Astrocyte (in vitro differentiated cells and primary cell): ENCODE measurements around the gene VAV1.

Source experiments
- CTCF ChIP-seq: IDR thresholded peaks from 2 replicates; pipeline ENCODE4 v1.5.1; 2011; ENCODE audit warnings: low read depth, mild to moderate bottlenecking, inconsistent platforms, low read length, moderate library complexity; ENCODE audit not compliant: insufficient read depth
- EZH2 ChIP-seq: IDR thresholded peaks from 2 replicates; pipeline ENCODE4 v1.6.1; 2012; ENCODE audit warnings: mild to moderate bottlenecking, low read length, inconsistent platforms; ENCODE audit not compliant: insufficient read depth

- TF ChIP-seq EZH2 = no peak
- no peak for TF ChIP-seq CTCF
Observed at GRCh38 chr19:6865849-6866248, 93.3 kb downstream of the VAV1 start.
